Left cardiac atrium (tissue), 4 donors: ENCODE data around the gene OVCA2. TPM values are rescaled to one million over a fixed set of nuclear protein-coding genes. Genes with fewer than 3 reads are reported as not detected.

Experiments used
- ATAC-seq, 2 donors: fragments of 200-7000 bp; cut with Tn5 transposase; one replicate each; pipeline ENCODE4 v1.9.1; 2020; ENCODE audit warnings: mild to moderate bottlenecking in 2 of 2, moderate library complexity in 2 of 2
- DNase-seq: peaks from one replicate; pipeline ENCODE4 v3.0.0-alpha.2; 2020
- intact Hi-C, 2 donors: fragments of 100-400 bp; cut with DNase I; formaldehyde crosslinking; loops; one replicate each; pipeline versions ENCODE4 v1.14.1 to v1.15.1; 2022 to 2023
- total RNA-seq, 2 donors: library from RNA; stranded (reverse); fragmentation: NEBNext Ultra II Directional; extraction: Animal tissue kit (Norgen Biotek cat#: 25700); gene quantifications; one replicate each; pipeline ENCODE4 v1.2.1, GENCODE V29; 2021
- donor health status: DM: no; HTN: yes; CAD: no.
- donor health status: DM: no; HTN: yes; CAD: no; lungs with severe emphysema.
- donor health status: DM: yes; HTN: yes; CAD: no.
- donor health status: Dilated cardiomyopathy.

The OVCA2 gene
- total RNA-seq, 2 donors from 2014 or later, result 15.4 to 26.5 TPM

DNA sequence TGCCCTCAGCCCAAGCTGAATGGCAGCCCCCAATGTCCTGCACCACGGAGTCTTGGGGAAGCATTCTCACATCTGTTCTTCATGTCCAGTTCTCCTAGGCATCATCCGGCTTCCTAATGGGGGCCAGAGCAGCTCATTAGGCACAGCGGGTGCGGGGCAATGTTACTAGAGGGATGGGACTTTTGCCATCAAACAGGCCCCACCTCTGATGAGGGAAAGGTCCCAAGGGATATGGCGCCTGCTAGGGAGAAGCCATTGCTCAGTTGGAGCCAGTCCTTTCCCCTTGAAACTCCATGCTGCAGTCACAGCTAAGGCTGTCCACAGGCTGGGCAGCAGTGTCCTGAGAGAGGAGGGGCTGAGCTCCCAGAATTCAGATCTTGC is 13.6 kb upstream of the OVCA2 start:
- DNase-seq (no peak), ATAC-seq (no peak)
- intact Hi-C loops, result loop anchor here (5.0 kb wide), 3 partner anchors 106 to 311 kb away; no protein-coding TSS in a partner anchor

GRCh38 chr17:2028737-2029136 is 13.1 kb upstream of the OVCA2 start:
- intact Hi-C loops, result loop anchor here (5.0 kb wide), 3 partner anchors 106 to 311 kb away; no protein-coding TSS in a partner anchor
- DNase-seq, result no peak
- no peak for ATAC-seq

DNA sequence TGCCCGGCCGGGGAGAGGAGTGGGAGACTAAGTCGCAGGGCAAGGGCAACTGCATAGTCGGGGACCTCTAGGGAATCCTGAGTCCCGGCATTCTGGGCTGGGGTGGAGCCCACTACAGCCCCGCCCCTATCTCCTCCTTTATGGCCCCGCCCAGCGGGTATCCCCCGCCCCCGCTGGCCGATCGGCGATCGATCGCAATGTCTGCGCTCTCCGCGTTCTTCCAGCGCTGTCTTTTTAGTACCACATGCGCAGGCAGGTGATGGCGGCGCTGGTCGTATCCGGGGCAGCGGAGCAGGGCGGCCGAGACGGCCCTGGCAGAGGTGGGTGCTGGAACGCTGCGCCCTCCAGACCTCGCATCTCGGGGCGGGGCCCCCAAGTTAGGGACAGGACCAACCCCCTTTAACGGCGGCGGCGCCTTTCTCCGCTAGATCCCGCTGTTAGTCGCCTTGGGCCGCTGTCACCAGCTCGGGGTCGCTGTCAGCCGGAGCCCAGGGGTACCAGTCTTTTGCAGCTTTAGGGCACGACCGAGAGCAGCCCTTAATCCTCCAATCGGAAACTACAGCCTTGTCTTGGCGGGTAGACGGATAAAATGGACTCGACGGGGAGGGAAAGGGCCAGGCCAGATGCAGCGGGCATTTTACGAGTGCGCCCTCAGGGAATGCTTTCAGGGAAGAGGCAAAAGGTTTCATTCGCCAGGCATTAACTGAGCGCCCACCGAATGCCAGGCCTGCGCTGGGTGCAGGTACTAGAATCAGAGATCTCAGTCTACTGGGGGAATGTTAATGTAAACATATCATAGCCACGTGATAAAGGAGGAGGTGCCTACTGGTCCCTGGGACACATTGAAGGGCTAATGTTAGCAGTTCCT is 11.7 kb upstream of the OVCA2 start, which contains the start of gene DPH1:
DPH1 (plus strand) TSS at position 243 of the 868 bp plus-strand sequence; CDS start at position 260, 17 bp downstream.
- intact Hi-C loops, result loop anchor here (5.0 to 10.0 kb wide), 4 partner anchors 108 to 365 kb away; no protein-coding TSS in a partner anchor
- DNase-seq (peak; percentile 92), ATAC-seq (peak; percentile 85 to 90)

DNA sequence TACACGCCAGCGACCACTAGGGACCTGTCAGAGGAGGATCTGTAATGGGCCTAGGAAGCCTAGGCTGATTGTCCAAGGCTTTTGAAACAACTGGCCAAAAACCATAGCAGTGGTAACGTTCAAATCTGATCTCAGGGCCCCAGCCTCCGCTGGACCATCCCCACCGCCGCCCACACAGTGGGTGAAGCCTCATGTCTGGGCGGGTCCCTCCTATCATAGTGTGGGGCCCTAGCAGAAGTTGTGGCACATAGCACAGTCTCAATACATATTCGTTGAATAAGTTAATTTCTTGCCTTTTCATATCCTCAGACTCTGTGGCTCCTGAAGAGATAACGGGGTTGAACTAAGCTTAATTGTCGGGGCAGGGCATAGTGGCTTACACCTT is 11.1 kb upstream of the OVCA2 start:
- intact Hi-C loops, result loop anchor here in 1 of 2 donors (10.0 kb wide), 1 partner anchor 366 kb away; no protein-coding TSS in a partner anchor
- ATAC-seq (no peak), DNase-seq (no peak)

GRCh38 chr17:2033153-2033552 is 8.7 kb upstream of the OVCA2 start:
- DNase-seq, result no peak
- intact Hi-C loops, result loop anchor here in 1 of 2 donors (10.0 kb wide), 1 partner anchor 368 kb away; no protein-coding TSS in a partner anchor
- ATAC-seq, result no peak

GRCh38 chr17:2034157-2034556 is 7.7 kb upstream of the OVCA2 start:
- ATAC-seq, result no peak
- intact Hi-C loops, result loop anchor here in 1 of 2 donors (10.0 kb wide), 1 partner anchor 369 kb away; no protein-coding TSS in a partner anchor
- DNase-seq, result no peak

DNA sequence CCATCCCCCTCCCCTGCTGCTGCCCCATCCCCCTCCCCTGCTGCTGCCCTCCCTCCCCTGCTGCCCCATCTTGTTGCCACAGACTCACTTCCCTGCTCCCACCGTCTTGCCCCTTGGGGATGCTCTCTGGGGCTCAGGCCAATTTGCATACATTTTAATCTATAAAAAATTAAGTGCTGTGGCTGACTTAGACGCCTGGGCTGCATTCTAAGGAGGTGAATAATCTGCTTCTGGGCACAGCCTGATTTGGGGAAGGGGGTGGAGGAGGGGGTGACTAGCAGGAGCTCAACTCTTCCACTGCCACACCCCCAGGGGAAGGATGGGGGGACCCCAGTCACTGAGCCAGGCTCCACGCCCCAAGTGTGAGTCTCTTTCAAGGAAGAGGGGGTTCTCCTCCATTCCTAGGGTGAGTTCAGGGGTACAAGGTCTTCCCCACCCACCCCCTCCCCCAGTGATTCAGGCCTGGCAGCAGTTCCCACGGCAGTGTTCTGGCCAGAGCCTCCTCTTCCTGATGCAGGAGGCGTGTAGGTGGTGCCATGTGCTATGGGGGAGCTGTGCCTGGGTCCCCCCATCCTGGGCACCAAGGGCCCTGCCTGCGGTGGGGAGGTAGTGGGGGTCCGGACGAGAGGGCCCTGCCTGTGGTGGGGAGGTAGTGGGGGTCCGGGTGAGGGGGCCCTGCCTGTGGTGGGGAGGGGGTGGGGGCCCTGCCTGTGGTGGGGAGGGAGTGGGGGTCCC is 6.8 kb upstream of the OVCA2 start:
- no peak for DNase-seq
- intact Hi-C loops, result loop anchor here in 1 of 2 donors (10.0 kb wide), 1 partner anchor 370 kb away; no protein-coding TSS in a partner anchor
- ATAC-seq, result no peak

GRCh38 chr17:2035541-2036488 is 6.0 kb upstream of the OVCA2 start:
- intact Hi-C loops, result loop anchor here in 1 of 2 donors (10.0 kb wide), 1 partner anchor 371 kb away; no protein-coding TSS in a partner anchor
- DNase-seq, result no peak
- no peak for ATAC-seq

DNA sequence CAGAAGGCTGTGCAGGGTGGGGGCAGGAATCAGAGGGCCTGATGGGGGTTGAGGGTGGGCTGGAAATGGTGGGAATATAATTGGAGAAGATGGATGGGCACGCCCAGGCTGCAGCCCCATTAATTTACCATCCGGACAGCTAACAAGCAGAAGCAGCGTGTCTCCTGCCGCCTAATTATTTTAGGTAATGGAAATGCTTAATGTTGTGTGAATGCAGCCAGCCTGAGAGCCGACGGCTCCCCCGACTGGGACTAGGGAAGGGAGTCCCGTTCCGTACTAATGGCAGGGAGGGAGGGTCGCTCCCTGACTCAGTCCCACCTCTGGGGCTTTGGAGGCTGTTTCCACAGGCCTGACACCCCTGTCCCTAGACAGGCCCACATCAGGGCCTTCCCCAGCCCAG is 4.7 kb upstream of the OVCA2 start:
- intact Hi-C loops, result loop anchor here in 1 of 2 donors (10.0 kb wide), 1 partner anchor 372 kb away; no protein-coding TSS in a partner anchor
- ATAC-seq (no peak), DNase-seq (no peak)

DNA sequence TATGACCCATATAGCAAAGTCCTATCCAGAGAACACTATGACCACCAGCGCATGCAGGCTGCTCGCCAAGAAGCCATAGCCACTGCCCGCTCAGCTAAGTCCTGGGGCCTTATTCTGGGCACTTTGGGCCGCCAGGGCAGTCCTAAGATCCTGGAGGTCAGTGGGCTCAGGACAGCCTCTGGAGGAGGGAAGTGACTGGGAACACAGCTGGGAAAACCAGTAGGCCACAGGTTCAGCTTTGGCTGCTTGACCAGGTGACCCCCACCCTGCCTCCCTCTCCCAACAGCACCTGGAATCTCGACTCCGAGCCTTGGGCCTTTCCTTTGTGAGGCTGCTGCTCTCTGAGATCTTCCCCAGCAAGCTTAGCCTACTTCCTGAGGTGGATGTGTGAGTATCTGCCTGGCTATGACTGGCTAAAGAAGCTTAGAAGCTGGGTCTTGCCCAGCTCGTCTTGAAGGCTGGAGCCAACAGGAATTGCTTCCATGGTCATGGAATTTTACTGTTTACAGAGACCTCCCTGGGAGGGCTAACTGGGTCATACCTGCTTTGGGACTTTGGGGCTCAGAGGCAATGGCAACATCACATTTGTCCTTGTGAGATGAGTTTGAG is 1.5 kb upstream of the OVCA2 start:
- intact Hi-C loops, result loop anchor here in 1 of 2 donors (5.0 kb wide), 1 partner anchor 133 kb away; no protein-coding TSS in a partner anchor
- DNase-seq (no peak), ATAC-seq (no peak)

GRCh38 chr17:2040942-2041560 is 771 bp upstream of the OVCA2 start:
- DNase-seq (no peak), ATAC-seq (peak in 1 of 2 donors; percentile 0)
- intact Hi-C loops, result loop anchor here in 1 of 2 donors (5.0 kb wide), 1 partner anchor 134 kb away; no protein-coding TSS in a partner anchor

GRCh38 chr17:2042390-2042847 is 597 bp downstream of the OVCA2 start:
- intact Hi-C loops, result loop anchor here in 1 of 2 donors (5.0 kb wide), 1 partner anchor 135 kb away; no protein-coding TSS in a partner anchor
- no peak for DNase-seq
- ATAC-seq, result peak in 1 of 2 donors; percentile 9

DNA sequence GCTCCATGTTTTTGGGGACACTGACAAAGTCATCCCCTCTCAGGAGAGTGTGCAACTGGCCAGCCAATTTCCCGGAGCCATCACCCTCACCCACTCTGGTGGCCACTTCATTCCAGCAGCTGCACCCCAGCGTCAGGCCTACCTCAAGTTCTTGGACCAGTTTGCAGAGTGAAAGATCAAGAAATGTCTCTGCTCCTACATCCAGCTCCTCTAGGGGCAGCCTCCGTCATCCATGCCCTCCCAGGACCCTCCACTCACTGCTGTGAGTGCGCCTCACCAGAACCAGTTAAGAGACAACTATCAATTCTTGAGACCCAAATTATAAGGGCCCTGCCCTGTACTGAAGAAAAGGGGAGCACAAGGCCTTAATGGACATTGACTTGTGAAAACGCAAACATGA is 1.1 kb downstream of the OVCA2 start:
- ATAC-seq (no peak), DNase-seq (no peak)
- intact Hi-C loops, result loop anchor here in 1 of 2 donors (5.0 kb wide), 1 partner anchor 136 kb away; no protein-coding TSS in a partner anchor

DNA sequence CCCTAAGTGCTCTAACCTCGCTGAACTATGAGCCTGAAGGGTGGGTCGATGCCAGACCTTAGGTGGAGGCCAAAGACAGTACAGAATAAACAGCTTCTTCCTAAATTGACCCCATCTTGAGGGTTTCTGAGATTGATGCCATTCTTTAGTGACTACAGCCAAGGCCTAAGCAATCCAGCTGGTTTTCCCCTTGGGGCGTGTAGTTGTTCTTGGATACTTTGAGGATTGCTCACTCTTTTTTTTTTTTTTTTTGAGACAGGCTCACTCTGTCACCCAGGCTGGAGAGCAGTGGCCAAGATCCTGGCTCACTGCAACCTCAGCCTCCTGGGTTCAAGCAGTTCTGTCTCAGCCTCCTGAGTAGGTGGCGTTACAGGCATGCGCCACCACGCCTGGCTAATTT is 2.0 kb downstream of the OVCA2 start:
- DNase-seq, result no peak
- intact Hi-C loops, result loop anchor here in 1 of 2 donors (5.0 kb wide), 1 partner anchor 136 kb away; no protein-coding TSS in a partner anchor
- ATAC-seq, result no peak

DNA sequence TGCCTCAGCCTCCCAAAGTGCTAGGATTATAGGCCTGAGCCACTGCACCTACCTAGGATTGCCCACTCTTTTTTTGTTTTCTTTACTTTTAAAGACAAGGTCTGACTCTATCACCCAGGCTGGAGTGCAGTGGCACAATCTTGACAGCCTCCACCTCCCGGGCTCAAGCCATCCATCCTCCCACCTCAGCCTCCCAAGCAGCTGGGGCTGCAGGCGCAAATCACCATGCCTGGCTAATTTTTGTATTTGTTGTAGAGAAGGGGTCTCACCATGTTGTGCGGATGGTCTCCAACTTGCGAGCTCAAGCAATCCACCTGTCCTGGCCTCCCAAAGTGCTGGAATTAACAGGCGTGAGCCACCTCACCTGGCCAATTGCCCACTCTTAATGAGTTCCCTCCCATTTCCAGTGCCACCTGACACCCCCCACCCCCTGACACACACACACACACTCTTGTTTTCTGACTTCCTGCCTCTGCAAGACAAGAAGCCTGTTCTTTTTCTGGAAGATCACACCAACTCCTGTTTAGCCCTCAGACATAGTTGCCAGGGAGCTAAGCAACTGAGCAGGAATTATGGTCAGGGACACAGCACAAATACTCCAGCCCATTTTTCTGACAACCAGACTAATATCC is 2.6 kb downstream of the OVCA2 start:
- ATAC-seq (no peak), DNase-seq (no peak)
- intact Hi-C loops, result loop anchor here in 1 of 2 donors (5.0 kb wide), 1 partner anchor 137 kb away; no protein-coding TSS in a partner anchor

- no peak for DNase-seq
- intact Hi-C loops, result no loop called here
- no peak for ATAC-seq
Observed at GRCh38 chr17:2047590-2047989, 5.8 kb downstream of the OVCA2 start.

- intact Hi-C loops, result no loop called here
- no peak for ATAC-seq
Observed at GRCh38 chr17:2048805-2049204, 7.0 kb downstream of the OVCA2 start.

More at GRCh38 chr17:2048805-2049204, 7.0 kb downstream of the OVCA2 start:
- no peak for DNase-seq
